HG03575 (cell line): Measurements from ENCODE around the gene CASKIN2.
"Not testable (repeated sequence)": the region's sequence is repeated elsewhere in the genome, so short reads cannot be mapped to it uniquely, and the experiment has no call there.

ENCODE experiments used
- ATAC-seq: cut with Tn5 transposase; IDR thresholded peaks from one replicate; pipeline ENCODE4 v1.9.1; 2021; ENCODE audit not compliant: unreplicated experiment, insufficient number of reproducible peaks, low FRiP score; ENCODE audit errors: extremely low read depth

Gene CASKIN2

DNA sequence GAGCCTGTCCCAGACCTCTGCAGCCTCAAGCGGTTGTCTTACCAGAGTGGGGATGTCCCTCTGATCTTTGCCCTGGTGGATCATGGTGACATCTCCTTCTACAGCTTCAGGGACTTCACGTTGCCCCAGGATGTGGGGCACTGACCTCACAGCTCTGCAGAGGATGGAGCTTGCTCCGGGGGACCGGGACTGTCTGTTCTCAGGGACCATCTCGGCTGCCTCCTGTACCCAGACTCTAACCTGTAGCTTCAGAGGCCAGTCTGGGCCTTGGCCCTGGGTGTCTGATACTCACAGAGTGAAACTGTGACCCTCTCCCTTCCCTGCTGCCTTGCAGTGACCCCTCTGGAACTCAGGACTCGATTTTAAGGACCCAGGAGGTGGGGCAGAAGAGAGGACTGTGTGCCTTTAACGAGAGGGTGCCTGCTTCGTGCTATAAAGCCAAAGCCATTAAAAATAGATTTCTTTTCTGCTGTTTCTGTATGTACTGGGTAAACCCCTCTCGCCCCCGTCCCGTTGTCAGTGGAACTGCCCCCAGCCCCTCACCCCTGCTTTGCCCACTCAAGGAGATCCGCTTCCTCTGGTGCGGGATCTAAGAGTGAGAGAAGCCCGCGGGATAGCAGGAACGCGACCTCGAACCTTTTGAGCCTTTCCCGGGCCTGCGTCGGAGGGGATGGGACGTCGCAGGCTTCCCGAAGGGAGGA lies 9.1 kb upstream of the CASKIN2 start:
- ATAC-seq = no peak

DNA sequence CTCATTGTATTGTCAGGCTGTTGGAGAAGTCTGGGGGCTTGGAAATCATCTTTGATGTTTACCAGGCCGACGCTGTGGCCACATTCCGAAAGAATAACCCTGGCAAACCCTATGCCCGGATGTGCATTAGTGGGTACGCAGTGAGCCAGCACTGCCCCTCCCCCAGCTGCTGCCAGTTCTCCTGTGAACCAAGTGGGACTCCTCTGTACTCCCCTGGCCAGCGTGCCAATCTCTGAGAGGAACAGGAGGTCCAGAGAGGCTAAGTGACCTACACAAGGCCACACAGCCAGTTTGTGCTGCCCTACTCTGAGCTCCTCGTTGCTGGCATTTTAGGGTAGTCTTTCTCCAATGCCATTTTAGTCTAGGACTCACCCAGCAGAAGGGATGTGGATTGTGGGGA lies 8.3 kb upstream of the CASKIN2 start:
- ATAC-seq = no peak

DNA sequence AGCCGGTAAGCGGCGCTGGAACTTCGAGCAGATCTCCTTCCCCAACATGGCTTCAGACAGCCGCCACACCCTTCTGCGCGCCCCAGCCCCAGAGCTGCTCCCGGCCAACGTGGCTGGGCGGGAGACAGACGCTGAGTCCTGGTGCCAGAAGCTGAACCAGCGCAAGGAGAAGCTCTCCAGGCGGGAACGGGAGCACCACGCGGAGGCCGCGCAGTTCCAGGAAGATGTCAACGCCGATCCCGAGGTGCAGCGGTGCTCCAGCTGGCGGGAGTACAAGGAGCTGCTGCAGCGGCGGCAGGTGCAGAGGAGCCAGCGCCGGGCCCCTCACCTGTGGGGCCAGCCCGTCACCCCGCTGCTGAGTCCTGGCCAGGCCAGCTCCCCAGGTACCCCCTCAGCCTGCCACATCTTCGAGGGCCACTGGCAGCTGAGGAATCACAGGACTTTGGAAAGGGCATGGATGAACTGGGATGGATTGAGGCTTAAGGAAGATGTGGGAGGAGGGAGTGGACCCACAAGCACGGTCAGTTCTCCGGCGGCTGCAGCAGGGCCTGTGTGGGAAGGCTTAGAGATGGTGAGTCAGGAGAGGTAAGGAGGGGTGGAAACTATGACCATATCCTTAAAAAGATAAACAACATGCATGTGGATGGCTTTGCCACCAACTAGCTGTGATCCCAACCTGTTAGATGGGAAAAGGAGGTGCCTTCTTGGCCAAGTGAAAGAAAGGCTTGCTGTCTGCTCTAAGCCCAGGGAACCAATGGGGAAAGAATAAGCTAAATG lies 6.8 kb upstream of the CASKIN2 start:
- no peak for ATAC-seq

DNA sequence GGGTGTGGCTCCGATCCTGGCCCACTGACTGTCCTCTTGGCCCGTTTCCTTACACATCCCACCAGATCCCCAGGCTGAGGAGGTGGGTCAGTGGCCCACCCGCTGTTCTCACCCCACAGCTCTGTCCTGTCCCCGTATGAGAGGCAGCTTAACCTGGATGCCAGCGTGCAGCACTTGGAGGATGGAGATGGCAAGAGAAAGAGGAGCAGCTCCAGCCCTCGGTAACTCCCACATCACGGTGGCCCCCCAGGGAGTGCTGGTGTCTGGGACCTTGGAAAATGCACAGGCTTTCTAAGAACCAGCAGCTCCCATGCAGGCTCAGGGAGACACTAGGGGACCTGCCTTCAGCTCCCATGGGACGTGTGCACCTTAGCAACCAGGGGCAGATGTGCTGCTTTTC lies 6.0 kb upstream of the CASKIN2 start:
- ATAC-seq = no peak

DNA sequence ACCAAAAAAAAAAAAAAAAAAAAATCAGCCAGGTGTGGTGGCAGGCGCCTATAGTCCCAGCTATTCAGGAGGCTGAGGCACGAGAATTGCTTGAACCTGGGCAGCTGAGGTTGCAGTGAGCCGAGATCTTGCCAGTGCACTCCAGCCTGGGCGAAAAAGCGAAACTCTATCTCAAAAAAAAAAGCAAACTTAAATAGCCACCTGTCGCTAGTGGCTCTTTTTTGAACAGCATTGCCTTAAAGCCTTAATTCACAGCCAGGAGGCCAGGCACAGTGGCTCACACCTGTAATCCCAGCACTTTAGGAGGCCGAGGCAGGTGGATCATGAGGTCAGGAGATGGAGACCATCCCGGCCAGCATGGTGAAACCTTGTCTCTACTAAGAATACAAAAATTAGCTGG lies 5.1 kb upstream of the CASKIN2 start:
- ATAC-seq = not testable (repeated sequence)

DNA sequence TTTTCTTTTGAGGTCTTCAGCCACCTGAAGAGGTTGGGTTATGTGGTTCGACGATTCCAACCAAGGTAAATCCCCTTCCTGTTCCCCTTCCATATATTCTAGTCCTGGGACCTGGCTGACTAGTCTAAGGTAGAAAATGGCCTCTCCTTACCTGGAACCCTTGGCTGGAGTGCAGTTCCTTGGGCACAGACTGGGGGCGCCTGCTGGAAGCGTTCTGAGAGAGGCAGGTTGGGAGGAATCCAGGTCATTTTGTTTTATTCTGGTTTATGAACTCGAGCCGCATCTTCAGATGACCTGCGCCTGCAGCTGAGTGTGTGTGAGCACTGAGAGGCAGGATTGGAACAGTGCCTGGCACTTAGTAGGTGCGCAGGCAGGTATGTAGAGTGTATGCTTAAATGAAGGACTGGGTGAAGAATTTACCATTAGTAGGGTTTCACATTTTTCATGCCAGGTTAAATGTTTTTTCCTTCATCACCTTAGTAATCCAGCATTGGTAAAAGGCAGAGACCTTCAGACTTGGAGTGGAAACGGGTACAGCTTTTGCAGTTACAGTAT lies 3.7 kb upstream of the CASKIN2 start:
- ATAC-seq = no peak

DNA sequence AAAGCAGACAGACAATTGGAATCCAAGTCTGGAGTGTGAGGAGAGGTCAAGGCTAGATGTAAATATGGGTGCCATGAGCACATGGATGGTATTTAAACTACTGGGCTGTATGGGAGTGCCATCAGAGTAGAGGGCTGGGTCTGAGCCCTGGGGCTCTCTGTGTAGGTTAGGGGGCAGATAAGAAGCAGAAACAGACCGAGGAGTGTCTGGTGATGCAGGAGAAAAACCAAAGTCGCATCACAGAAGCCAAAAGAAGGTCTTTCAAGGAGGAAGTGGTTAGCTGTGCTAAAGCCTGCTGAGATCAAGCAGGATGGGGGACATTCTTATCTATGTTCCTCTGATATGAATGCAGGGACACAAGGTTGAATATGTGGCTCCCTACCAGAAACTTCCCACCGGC lies 2.9 kb upstream of the CASKIN2 start:
- ATAC-seq = no peak

DNA sequence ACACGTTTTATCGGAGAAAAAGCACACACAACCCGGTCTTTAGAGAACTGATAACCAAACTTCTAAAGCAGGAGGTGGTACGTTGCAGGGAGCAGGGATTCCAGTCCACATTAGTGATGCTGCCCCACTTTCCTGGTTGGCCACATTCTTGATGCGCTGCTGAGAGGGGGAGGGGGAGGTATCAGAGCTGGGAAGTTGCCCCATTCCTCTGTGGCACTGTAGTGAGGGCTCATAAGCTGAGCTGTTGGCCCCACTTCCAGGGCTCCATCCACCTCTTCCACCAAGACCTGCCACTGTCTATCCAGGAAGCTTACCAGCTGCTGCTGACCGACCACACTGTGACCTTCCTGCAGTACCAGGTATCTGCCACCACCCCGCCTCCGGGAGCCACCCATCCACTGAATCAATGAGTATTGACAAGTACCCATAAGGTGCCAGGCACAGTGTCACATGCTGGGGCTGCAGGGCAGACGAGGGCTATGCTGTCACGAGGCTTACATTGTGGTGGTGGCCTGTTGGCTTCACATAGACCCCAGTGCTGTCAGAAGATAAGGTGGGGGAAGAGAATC lies 2.0 kb upstream of the CASKIN2 start:
- ATAC-seq = no peak

DNA sequence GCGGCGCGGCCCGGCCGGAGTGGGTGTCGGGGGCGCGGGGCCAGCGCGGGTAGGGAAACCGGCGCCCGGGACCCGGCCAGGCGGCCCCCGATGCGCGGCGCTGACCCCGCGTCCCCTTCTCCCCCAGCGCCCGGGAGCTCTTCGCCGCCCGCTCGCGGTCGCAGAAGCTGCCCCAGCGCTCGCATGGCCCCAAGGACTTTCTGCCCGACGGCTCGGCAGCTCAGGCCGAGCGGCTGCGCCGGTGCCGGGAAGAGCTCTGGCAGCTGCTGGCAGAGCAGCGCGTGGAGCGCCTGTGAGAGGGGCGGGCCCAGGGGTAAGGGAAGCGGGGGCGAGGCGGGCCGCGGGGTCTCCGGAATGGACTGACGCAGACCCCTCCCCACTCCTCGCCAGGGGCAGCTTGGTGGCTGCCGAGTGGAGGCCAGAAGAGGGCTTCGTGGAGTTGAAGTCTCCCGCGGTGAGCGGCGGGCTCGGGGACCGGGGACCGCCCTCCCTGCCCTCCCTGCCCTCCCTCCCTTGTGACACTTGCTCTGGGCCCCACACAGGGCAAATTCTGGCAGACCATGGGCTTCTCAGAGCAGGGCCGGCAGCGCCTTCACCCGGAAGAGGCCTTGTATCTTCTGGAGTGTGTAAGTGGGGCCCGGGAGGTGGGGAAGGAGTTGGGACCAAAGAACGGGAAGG lies 1.4 kb upstream of the CASKIN2 start:
- ATAC-seq = no peak

DNA sequence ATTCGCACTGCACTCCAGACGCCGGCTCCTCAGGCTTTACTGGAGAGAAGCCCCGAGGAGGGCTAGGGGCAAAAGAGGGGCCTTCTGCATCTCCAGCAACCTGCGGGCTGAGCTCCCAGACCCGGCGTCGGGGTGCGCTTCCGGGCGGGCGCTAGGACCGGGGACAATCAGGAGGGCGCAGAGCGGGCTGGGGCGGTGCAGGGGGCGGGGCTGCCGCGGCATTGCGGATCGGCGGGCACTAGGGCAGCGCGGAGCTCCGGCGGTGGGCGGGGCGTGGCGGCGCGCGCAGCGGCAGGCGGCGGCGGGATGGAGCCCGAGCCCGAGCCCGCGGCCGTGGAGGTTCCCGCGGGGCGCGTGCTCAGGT lies 900 bp upstream of the CASKIN2 start, which contains the start of gene TSEN54:
Gene TSEN54 (plus strand): TSS at position 274 of the 364 bp plus-strand sequence. CDS start 33 bp downstream, at position 307.
- no peak for ATAC-seq

DNA sequence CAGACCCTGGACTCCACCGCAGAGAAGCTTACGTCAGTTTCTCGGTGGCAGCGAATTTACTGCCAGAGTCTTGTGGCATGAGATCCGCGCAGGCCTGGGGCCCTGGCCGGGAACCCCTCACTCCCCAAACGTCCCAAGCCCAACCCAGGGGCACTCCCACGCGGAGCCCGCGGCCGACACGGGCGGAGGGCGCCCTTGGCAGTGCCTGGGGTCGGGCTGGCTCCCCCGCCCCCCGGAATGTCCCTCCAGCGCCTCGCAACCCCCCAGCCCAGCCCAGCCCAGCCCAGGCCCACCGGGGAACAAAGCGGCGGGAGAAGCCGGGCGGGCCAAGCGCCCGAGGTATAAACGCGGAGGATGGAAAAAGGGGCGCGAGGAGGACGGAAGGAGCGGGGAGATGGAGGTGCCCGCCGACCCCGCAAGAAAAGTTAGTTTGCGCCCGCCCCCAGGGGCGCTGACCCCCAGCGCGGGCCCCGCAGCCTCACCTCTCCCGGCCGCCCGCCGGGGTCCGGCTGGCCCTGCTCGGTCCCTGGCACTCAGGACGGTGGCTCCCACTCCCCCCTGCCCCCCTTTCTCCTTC lies 330 bp downstream of the CASKIN2 start:
- no peak for ATAC-seq

DNA sequence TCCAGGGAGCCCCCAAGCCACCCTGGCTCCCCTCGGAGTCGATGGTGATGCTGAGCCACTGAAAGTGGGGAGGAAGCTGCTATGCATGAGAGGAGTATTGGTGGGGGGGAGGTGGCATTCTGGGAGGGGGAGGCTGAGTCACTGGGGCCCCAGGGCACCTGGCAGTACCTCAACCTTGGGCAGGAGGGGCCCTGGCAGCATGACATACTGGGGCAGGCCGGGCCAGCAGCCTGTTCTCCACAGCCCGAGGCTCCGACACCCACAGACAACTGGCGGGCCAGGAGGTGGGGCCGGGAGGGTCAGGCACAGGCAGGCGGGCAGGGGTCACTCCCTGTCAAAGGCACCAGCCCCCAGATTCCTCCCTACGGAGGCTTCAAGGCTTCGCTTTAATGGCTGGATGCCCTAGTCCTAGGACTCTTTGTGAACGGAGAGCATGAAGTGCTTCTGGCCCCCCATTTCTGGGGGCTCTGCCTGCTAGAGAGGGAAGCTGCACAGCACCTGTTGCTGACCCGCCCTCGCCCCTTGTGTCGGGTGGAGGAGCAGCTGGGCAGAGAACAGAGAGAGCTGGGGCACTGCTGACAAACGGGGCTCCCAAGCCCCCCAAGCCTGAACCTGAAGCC lies 928 bp downstream of the CASKIN2 start:
- no peak for ATAC-seq

DNA sequence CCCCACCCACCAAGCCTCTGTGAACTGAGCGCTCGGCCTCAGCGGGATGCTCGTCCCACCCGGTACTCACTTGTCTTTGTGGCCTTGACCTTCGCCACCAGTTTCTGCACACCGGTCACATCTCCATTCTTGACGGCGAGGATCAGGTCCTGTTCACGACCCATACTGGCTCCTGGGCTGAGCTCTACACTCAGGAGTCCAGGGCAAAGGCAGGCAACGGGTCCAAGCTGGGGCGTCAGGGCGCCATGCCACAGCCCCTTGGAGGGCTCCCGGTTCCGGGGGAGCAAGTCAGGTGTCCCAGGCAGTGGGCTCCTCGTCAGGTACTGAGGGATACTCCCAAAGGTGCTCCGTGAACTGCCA lies 1.7 kb downstream of the CASKIN2 start:
- no peak for ATAC-seq

DNA sequence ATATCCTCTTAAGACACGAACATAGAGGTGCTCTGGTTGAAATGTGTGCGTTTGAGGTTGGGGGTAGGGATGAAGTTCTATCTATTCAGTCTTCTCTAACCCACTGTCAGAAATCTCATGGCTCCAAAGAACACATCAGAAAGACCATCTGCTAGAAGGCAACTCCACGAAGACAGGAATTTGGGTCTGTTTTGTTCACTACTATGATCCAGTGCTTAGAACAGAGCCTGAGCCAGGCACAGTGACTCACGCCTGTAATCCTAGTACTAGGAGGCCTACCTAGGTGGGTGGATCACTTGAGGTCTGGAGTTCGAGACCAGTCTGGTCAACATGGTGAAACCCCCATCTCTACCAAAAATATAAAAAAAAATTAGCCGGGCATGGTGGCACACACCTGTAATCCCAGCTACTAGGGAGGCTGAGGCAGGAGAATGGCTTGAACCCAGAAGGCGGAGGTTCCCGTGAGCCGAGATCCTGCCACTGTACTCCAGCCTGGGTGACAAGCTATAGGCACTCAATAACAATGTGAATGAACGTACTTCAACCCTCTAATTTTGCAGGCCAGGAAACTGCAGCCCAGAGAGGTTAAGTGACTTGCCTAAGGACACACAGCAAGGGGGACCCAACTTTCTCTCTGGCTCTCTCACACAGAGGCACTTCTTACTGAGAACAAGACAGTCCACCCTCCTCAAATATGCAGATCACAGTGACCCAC lies 2.3 kb downstream of the CASKIN2 start:
- no peak for ATAC-seq

DNA sequence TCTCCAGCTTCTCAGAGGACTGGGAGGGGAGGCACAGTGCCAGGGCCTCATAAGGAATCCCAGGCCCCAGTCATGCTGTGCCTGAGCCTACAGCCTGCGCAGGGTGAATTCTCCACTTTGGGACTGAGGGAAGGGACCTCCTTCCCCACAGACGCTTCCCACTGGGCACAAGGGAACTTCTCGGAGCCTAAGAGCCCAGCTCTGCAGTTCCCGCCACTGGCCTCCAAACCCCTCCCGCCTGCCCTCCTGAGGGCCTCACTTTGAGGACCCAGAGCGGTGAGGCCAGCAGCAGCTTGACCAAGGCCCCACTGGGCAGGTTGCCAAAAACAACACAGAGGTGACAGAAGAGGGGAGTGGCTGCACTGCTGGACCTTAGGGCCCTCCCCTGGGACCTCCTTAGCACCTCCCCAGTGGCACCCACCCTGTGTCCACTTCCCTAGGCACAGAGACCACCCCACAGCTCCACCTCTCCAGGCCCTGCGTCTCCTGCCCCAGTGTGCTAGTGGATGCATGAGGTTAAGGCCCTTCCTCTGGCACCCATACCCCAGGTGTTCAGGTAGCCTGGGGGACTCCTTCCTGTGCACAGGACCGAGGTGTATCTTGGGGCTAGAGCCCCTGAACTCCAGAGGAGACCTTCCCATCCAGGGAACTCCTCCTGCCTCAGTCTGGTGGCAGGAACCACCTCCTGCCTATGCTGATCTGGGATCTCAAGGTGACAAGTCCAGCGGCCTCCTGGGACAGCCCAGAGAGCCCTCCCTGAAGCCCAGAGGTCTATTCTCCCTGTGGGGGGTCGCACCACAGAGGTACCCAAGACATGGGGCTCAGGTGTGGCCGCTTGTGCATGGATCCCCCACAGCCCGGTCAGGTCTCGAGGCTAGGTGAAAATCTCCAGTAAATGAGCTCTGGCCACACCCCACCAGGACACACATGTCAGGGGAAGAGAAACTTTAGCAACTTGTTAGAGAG lies 3.4 kb downstream of the CASKIN2 start:
- no peak for ATAC-seq

DNA sequence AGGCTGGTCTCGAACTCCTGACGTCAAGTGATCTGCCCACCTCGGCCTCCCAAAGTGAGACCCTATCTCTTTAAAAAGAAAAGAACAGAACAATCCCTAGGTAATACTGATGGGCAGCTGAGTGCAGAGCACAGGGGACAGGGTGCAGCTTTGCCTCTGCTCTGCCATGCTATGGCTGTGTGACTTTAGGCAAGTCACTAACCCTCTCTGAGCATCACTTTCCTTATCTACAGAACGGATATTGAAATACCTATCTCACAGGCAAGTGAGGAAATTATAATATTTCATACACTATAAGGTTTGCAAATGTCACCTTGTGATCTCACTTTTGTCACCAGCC lies 4.1 kb downstream of the CASKIN2 start:
- no peak for ATAC-seq

DNA sequence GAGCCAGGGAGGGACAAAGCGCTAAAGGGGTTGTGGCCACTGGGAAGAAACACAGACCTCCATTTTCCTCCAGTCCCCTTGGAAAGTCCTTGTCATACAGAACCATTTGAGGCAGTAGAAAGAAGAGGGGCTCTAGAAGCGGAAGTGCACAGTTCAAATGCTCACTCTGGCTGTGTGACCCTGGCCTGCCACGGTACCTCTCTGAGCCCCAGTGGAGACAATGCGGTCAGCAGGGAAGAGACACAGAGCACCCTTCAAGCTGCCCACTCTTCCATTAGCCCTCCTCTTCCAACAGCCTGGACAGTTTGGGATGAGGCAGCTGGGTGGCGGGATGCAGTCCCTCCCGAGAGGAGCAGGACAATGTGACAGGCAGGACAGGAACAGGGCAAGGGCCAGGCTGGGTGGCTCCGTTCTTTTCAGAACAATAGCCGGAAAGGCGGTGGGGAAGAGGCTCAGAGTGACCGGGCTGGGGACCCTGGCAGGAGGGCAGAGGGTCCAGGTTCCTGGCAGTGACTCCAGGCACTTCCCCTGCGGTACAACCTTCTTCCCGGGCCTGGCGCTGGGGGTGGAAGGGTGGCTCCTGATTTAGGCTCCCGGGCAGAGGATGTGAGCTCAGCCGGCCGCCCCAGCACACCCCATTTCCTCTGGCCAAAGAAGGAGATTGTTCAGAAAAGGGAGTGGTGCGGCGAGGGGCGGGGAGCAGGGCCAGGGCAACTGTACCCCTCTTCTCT lies 5.6 kb downstream of the CASKIN2 start:
- no peak for ATAC-seq
